ENCODE measurements around the gene GTF3A. TPM values are rescaled to one million over a fixed set of nuclear protein-coding genes. Genes with fewer than 3 reads are reported as not detected.

Gene GTF3A
- total RNA-seq, 1 donor = 111 TPM

- no peak for TF ChIP-seq CTCF (IDR thresholded peaks at IDR 0.05; ENCODE audit: extremely low read depth, low read depth, low read length)
- Histone ChIP-seq H3K79me2 (ENCODE audit: insufficient read depth, low read length) (no peaks in the 10 kb centered on the region), H2AFZ (ENCODE audit: low read length) (no peak overlapping the region), H3K9me3 (ENCODE audit: low read depth, low read length) (no peaks in the 10 kb centered on the region), H3K36me3 (ENCODE audit: insufficient read depth, low read length) (no peaks in the 10 kb centered on the region), H3K27me3 (ENCODE audit: insufficient read depth, low read length) (peaks cover 6% of the 10 kb centered on the region), H3K4me2 (ENCODE audit: insufficient read depth, low read length) (no peak overlapping the region), H3K4me1 (ENCODE audit: insufficient read depth, low read length) (no peaks in the 10 kb centered on the region), H4K20me1 (ENCODE audit: insufficient read depth, low read length) (no peaks in the 10 kb centered on the region), H3K4me3 (ENCODE audit: insufficient read depth, low read length) (no peak overlapping the region), H3K27ac (ENCODE audit: low read depth, low read length) (no peak overlapping the region)
- DNase-seq (ENCODE audit: insufficient read length, low spot score, missing footprints) = no peak
Measured at GRCh38 chr13:27465611-27466010, 41.2 kb downstream of the GTF3A start.

GRCh38 chr13:27466513-27466912 is 42.1 kb downstream of the GTF3A start:
- H3K4me1 ChIP-seq (ENCODE audit: insufficient read depth, low read length) = no peaks in the 10 kb centered on the region
- H3K4me3 ChIP-seq (ENCODE audit: insufficient read depth, low read length) = no peak overlapping the region
- H4K20me1 ChIP-seq (ENCODE audit: insufficient read depth, low read length) = no peaks in the 10 kb centered on the region
- no peak for DNase-seq (ENCODE audit: insufficient read length, low spot score, missing footprints)
- no peak for TF ChIP-seq CTCF (IDR thresholded peaks at IDR 0.05; ENCODE audit: extremely low read depth, low read depth, low read length)
- H3K27ac ChIP-seq (ENCODE audit: low read depth, low read length) = no peak overlapping the region
- no peak overlapping the region for H3K4me2 ChIP-seq (ENCODE audit: insufficient read depth, low read length)
- no peak overlapping the region for H2AFZ ChIP-seq (ENCODE audit: low read length)
- H3K27me3 ChIP-seq (ENCODE audit: insufficient read depth, low read length) = peaks cover 6% of the 10 kb centered on the region
- H3K79me2 ChIP-seq (ENCODE audit: insufficient read depth, low read length) = no peaks in the 10 kb centered on the region
- no peaks in the 10 kb centered on the region for H3K9me3 ChIP-seq (ENCODE audit: low read depth, low read length)
- no peaks in the 10 kb centered on the region for H3K36me3 ChIP-seq (ENCODE audit: insufficient read depth, low read length)

- H3K4me2 ChIP-seq (ENCODE audit: insufficient read depth, low read length) = no peak overlapping the region
- H4K20me1 ChIP-seq (ENCODE audit: insufficient read depth, low read length) = no peaks in the 10 kb centered on the region
- no peaks in the 10 kb centered on the region for H3K9me3 ChIP-seq (ENCODE audit: low read depth, low read length)
- no peak overlapping the region for H3K4me3 ChIP-seq (ENCODE audit: insufficient read depth, low read length)
- no peaks in the 10 kb centered on the region for H3K4me1 ChIP-seq (ENCODE audit: insufficient read depth, low read length)
- TF ChIP-seq CTCF (IDR thresholded peaks at IDR 0.05; ENCODE audit: extremely low read depth, low read depth, low read length) = no peak
- DNase-seq (ENCODE audit: insufficient read length, low spot score, missing footprints) = no peak
- H3K27me3 ChIP-seq (ENCODE audit: insufficient read depth, low read length) = peaks cover 6% of the 10 kb centered on the region
- H3K27ac ChIP-seq (ENCODE audit: low read depth, low read length) = no peak overlapping the region
- H3K36me3 ChIP-seq (ENCODE audit: insufficient read depth, low read length) = no peaks in the 10 kb centered on the region
- H2AFZ ChIP-seq (ENCODE audit: low read length) = no peak overlapping the region
- H3K79me2 ChIP-seq (ENCODE audit: insufficient read depth, low read length) = no peaks in the 10 kb centered on the region
Measured at GRCh38 chr13:27470075-27470820, 45.8 kb downstream of the GTF3A start.

GRCh38 chr13:27472441-27472840 is 48.0 kb downstream of the GTF3A start:
- Histone ChIP-seq H3K36me3 (ENCODE audit: insufficient read depth, low read length) (no peaks in the 10 kb centered on the region), H3K27me3 (ENCODE audit: insufficient read depth, low read length) (peaks cover 6% of the 10 kb centered on the region), H3K4me2 (ENCODE audit: insufficient read depth, low read length) (no peak overlapping the region), H2AFZ (ENCODE audit: low read length) (no peak overlapping the region), H4K20me1 (ENCODE audit: insufficient read depth, low read length) (no peaks in the 10 kb centered on the region), H3K9me3 (ENCODE audit: low read depth, low read length) (no peaks in the 10 kb centered on the region), H3K27ac (ENCODE audit: low read depth, low read length) (no peak overlapping the region), H3K79me2 (ENCODE audit: insufficient read depth, low read length) (no peaks in the 10 kb centered on the region), H3K4me3 (ENCODE audit: insufficient read depth, low read length) (no peak overlapping the region), H3K4me1 (ENCODE audit: insufficient read depth, low read length) (peaks cover 8% of the 10 kb centered on the region)
- no peak for TF ChIP-seq CTCF (IDR thresholded peaks at IDR 0.05; ENCODE audit: extremely low read depth, low read depth, low read length)
- no peak for DNase-seq (ENCODE audit: insufficient read length, low spot score, missing footprints)

Measured in osteoblast (primary cell).